ENCODE results near the gene ATP2B2.
"Not testable (repeated sequence)": the region's sequence is repeated elsewhere in the genome, so short reads cannot be mapped to it uniquely, and the experiment has no call there.

The ATP2B2 gene

GRCh38 chr3:10382892-10383849, 122.2 kb downstream of the ATP2B2 start:
- DNase-seq (ENCODE audit: low spot score): no peak

- DNase-seq (ENCODE audit: low spot score): not testable (repeated sequence)
Observed at GRCh38 chr3:10382445-10382844, 122.9 kb downstream of the ATP2B2 start.

- DNase-seq (ENCODE audit: low spot score): no peak
Observed at GRCh38 chr3:10381336-10381735, 124.0 kb downstream of the ATP2B2 start.

GRCh38 chr3:10380906-10381305, 124.5 kb downstream of the ATP2B2 start:
- DNase-seq (ENCODE audit: low spot score): no peak

GRCh38 chr3:10379961-10380360, 125.4 kb downstream of the ATP2B2 start:
- no peak for DNase-seq (ENCODE audit: low spot score)

- no peak for DNase-seq (ENCODE audit: low spot score)
Observed at GRCh38 chr3:10379161-10379560, 126.2 kb downstream of the ATP2B2 start.

- no peak for DNase-seq (ENCODE audit: low spot score)
Observed at GRCh38 chr3:10378742-10379141, 126.6 kb downstream of the ATP2B2 start.

GRCh38 chr3:10378246-10378645, 127.1 kb downstream of the ATP2B2 start:
- DNase-seq (ENCODE audit: low spot score): no peak

- no peak for DNase-seq (ENCODE audit: low spot score)
Observed at GRCh38 chr3:10377148-10377725, 128.1 kb downstream of the ATP2B2 start.

- DNase-seq (ENCODE audit: low spot score): no peak
Observed at GRCh38 chr3:10376353-10376752, 129.0 kb downstream of the ATP2B2 start.

- DNase-seq (ENCODE audit: low spot score): no peak
Observed at GRCh38 chr3:10375296-10376053, 129.9 kb downstream of the ATP2B2 start.

- DNase-seq (ENCODE audit: low spot score): no peak
Observed at GRCh38 chr3:10374311-10374710, 131.1 kb downstream of the ATP2B2 start.

- peak; percentile 13 for DNase-seq (ENCODE audit: low spot score)
Observed at GRCh38 chr3:10373686-10374261, 131.6 kb downstream of the ATP2B2 start.

- DNase-seq (ENCODE audit: low spot score): no peak
Observed at GRCh38 chr3:10371789-10372188, 133.6 kb downstream of the ATP2B2 start.

GRCh38 chr3:10371167-10371566, 134.2 kb downstream of the ATP2B2 start:
- DNase-seq (ENCODE audit: low spot score): peak; percentile 13

GRCh38 chr3:10370429-10370828, 135.0 kb downstream of the ATP2B2 start:
- DNase-seq (ENCODE audit: low spot score): peak; percentile 77

- DNase-seq (ENCODE audit: low spot score): no peak
Observed at GRCh38 chr3:10368512-10368911, 136.9 kb downstream of the ATP2B2 start.

- no peak for DNase-seq (ENCODE audit: low spot score)
Observed at GRCh38 chr3:10367506-10367905, 137.9 kb downstream of the ATP2B2 start.

- DNase-seq (ENCODE audit: low spot score): peak; percentile 87
Observed at GRCh38 chr3:10366651-10367101, 138.7 kb downstream of the ATP2B2 start.

GRCh38 chr3:10365791-10366190, 139.6 kb downstream of the ATP2B2 start:
- peak; percentile 7 for DNase-seq (ENCODE audit: low spot score)

- DNase-seq (ENCODE audit: low spot score): no peak
Observed at GRCh38 chr3:10365316-10365715, 140.1 kb downstream of the ATP2B2 start.

- DNase-seq (ENCODE audit: low spot score): no peak
Observed at GRCh38 chr3:10364806-10365205, 140.6 kb downstream of the ATP2B2 start.
